Dermis microvascular lymphatic vessel endothelial cell (primary cell): ENCODE results near the gene BSND. TPM values are rescaled to one million over a fixed set of nuclear protein-coding genes. Genes with fewer than 3 reads are reported as not detected.
A peak's percentile ranks its signal among the peaks of the same experiment; 100 is the strongest.
"Not testable (repeated sequence)": the region's sequence is repeated elsewhere in the genome, so short reads cannot be mapped to it uniquely, and the experiment has no call there.

Source experiments
- DNase-seq, 2 donors: peaks; one replicate each; pipeline versions ENCODE4 v3.0.0 to v3.0.0-alpha.2; 2010; ENCODE audit warnings: low read depth in 2 of 2
- total RNA-seq: library from RNA; depleted of rRNA; stranded (reverse); fragments of >200 nt; gene quantifications from 2 replicates; pipeline ENCODE4 v1.2.1, GENCODE V29; 2014

BSND gene
- total RNA-seq, 1 donor from 2014 or later, result not detected

- DNase-seq, result no peak
These were observed 17.2 kb downstream of the BSND start for GRCh38 chr1:55015731-55016620.

GRCh38 chr1:55018395-55018794 is 19.7 kb downstream of the BSND start:
- no peak for DNase-seq

- DNase-seq, result peak; percentile 55 to 86
These were observed 23.3 kb downstream of the BSND start for GRCh38 chr1:55021942-55022546.

- DNase-seq, result not testable (repeated sequence)
These were observed 25.4 kb downstream of the BSND start for GRCh38 chr1:55024163-55024562.

GRCh38 chr1:55026682-55027081 is 27.9 kb downstream of the BSND start:
- not testable (repeated sequence) for DNase-seq

- DNase-seq, result not testable (repeated sequence)
These were observed 32.4 kb downstream of the BSND start for GRCh38 chr1:55031098-55031497.

- DNase-seq, result no peak
These were observed 34.5 kb downstream of the BSND start for GRCh38 chr1:55033265-55033614.

GRCh38 chr1:55034476-55035133 is 35.9 kb downstream of the BSND start:
- DNase-seq, result no peak

- DNase-seq, result no peak
These were observed 37.2 kb downstream of the BSND start for GRCh38 chr1:55035904-55036303.

- no peak for DNase-seq
These were observed 39.2 kb downstream of the BSND start for GRCh38 chr1:55037733-55038551.

- no peak for DNase-seq
These were observed 39.8 kb downstream of the BSND start for GRCh38 chr1:55038552-55038838.

- no peak for DNase-seq
These were observed 40.2 kb downstream of the BSND start for GRCh38 chr1:55038974-55039341.

GRCh38 chr1:55039342-55040082 is 40.8 kb downstream of the BSND start, which contains the start of gene PCSK9:
Gene PCSK9, plus strand, starts transcription at chr1:55039548. Its CDS starts 290 bp downstream, at chr1:55039838.
- peak in 1 of 2 donors; percentile 19 for DNase-seq

- DNase-seq, result no peak
These were observed 41.6 kb downstream of the BSND start for GRCh38 chr1:55040083-55040932.

GRCh38 chr1:55040933-55041494 is 42.3 kb downstream of the BSND start:
- DNase-seq, result no peak

GRCh38 chr1:55041613-55042012 is 42.9 kb downstream of the BSND start:
- DNase-seq, result no peak

GRCh38 chr1:55043011-55043410 is 44.3 kb downstream of the BSND start:
- DNase-seq, result no peak

- DNase-seq, result no peak
These were observed 45.0 kb downstream of the BSND start for GRCh38 chr1:55043726-55044125.

GRCh38 chr1:55044617-55045397 is 46.1 kb downstream of the BSND start:
- no peak for DNase-seq
